Erythroblast (primary cell): ENCODE measurements around the gene SLC38A3.

Source experiments
- GATA1 ChIP-seq: IDR thresholded peaks from 2 replicates; pipeline ENCODE4 v1.6.1; 2011; ENCODE audit warnings: low read depth, mild to moderate bottlenecking, control low read depth, low read length, moderate library complexity
- POLR2A ChIP-seq: IDR thresholded peaks from 2 replicates; pipeline ENCODE4 v1.6.1; 2011; ENCODE audit warnings: mild to moderate bottlenecking, low read length

GRCh38 chr3:50168791-50169190 is 36.3 kb upstream of the SLC38A3 start:
- TF ChIP-seq POLR2A = no peak
- no peak for TF ChIP-seq GATA1
